H1 (cell line): ENCODE results near the gene OBP2B. TPM values are rescaled to one million over a fixed set of nuclear protein-coding genes. Genes with fewer than 3 reads are reported as not detected.

Source experiments
- BCL11A ChIP-seq, 2 experiments: IDR thresholded peaks; one replicate each; pipeline ENCODE4 v1.6.1; 2011; ENCODE audit warnings: low read depth in 2 of 2, low read length in 2 of 2, mild to moderate bottlenecking in 2 of 2
- SP4 ChIP-seq: IDR thresholded peaks from 2 replicates; pipeline ENCODE4 v1.6.1; 2012; ENCODE audit warnings: low read length, inconsistent platforms
- SRF ChIP-seq: IDR thresholded peaks from 2 replicates; pipeline ENCODE4 v1.6.1; 2011; ENCODE audit warnings: mild to moderate bottlenecking, low read depth, low read length, moderate library complexity
- USF2 ChIP-seq: IDR thresholded peaks from 2 replicates; pipeline ENCODE4 v1.6.1; 2011; ENCODE audit warnings: low read length, improper control_type of control experiment
- polyA plus RNA-seq, 7 experiments: library from polyadenylated mRNA; depleted of rRNA in 3 of 7; stranded (reverse) in 5 of 7; unstranded in 2 of 7; fragments of >200 nt in 5 of 7; fragments of 200-250 nt in 2 of 7; gene quantifications; 1 replicate in 5 of 7; 2 replicates in 1 of 7; 4 replicates in 1 of 7; pipeline versions ENCODE4 v1.2.1 to v1.2.3, GENCODE V29; 2011 to 2013; ENCODE audit warnings: missing spikeins in 2 of 7, mixed read lengths in 2 of 7
- total RNA-seq: library from RNA; stranded (reverse); fragmentation: NEBNext Ultra II Directional; extraction: Animal tissue kit (Norgen Biotek cat#: 25700); gene quantifications from 2 replicates; pipeline ENCODE4 v1.2.1, GENCODE V29; 2021

The OBP2B gene
- total and polyA plus RNA-seq, 2 of the 8 experiments (the other 6 are each of a cell fraction or from before 2014, with no cell fraction given) = not detected

- no peak for TF ChIP-seq SRF
- no peak for TF ChIP-seq USF2
- TF ChIP-seq BCL11A (IDR thresholded peaks at IDR 0.05; ENCODE audit: low read depth in 2 of 2, low read length in 2 of 2) = no peak
- no peak for TF ChIP-seq SP4
Observed at GRCh38 chr9:133248726-133249295, 39.8 kb upstream of the OBP2B start (continued).
